ENCODE data around the gene CDH13. TPM values are rescaled to one million over a fixed set of nuclear protein-coding genes. Genes with fewer than 3 reads are reported as not detected.
A peak's percentile ranks its signal among the peaks of the same experiment; 100 is the strongest.

CDH13 gene
- total and polyA plus RNA-seq, 2 experiments from 2014 or later = 1.6 to 4.4 TPM

GRCh38 chr16:83682116-83682867 lies 1055.5 kb downstream of the CDH13 start:
- H4K20me1 ChIP-seq (replicated peaks; ENCODE audit: insufficient read depth) = no peaks in the 10 kb centered on the region
- TF ChIP-seq ZNF114 (CRISPR knock-in tag; IDR thresholded peaks at IDR 0.05) = no peak
- no peak for TF ChIP-seq EZH2phosphoT487 (IDR thresholded peaks at IDR 0.05; ENCODE audit: unreplicated experiment)
- no peak for TF ChIP-seq CTCF (conservative IDR thresholded peaks at IDR 0.05; ENCODE audit: low read depth in 2 of 2)
- no peak for TF ChIP-seq ZNF331 (CRISPR knock-in tag; IDR thresholded peaks at IDR 0.05; ENCODE audit: low read depth)
- no peak for TF ChIP-seq REST (IDR thresholded peaks at IDR 0.05; ENCODE audit: unreplicated experiment)
- TF ChIP-seq NANOG (IDR thresholded peaks at IDR 0.05; ENCODE audit: borderline replicate concordance) = no peak
- no peak for TF ChIP-seq ETS1 (IDR thresholded peaks at IDR 0.05)
- H3K9me2 ChIP-seq (ENCODE audit: insufficient read depth) = no peaks in the 10 kb centered on the region
- no peaks in the 10 kb centered on the region for H3K9me3 Mint-ChIP-seq
- no peak overlapping the region for H3K4me3 ChIP-seq
- H3K4me2 ChIP-seq = no peak overlapping the region
- no peak overlapping the region for H3K27ac Mint-ChIP-seq
- ATAC-seq (no peak; the same call in 2 of the 3 replicates), DNase-seq (ENCODE audit: low spot score) (no peak)
- H3K4me3 Mint-ChIP-seq = no peak overlapping the region
- no peaks in the 10 kb centered on the region for H3K27me3 ChIP-seq (ENCODE audit: insufficient read depth)
- H3F3A ChIP-seq (replicated peaks; ENCODE audit: low read depth) = no peaks in the 10 kb centered on the region
- H3K27me3 Mint-ChIP-seq (ENCODE audit: insufficient read depth, low read depth, poor library complexity) = peaks cover 7% of the 10 kb centered on the region
- peaks cover 19% of the 10 kb centered on the region for H3K4me1 Mint-ChIP-seq
- no peak overlapping the region for H3K27ac ChIP-seq (ENCODE audit: low read depth)
- no peaks in the 10 kb centered on the region for H3K79me2 ChIP-seq (replicated peaks; ENCODE audit: insufficient read depth)
- H3K4me1 ChIP-seq (ENCODE audit: insufficient read depth) = peaks cover 8% of the 10 kb centered on the region
- no peaks in the 10 kb centered on the region for H3K36me3 Mint-ChIP-seq (ENCODE audit: low read depth)
- no peaks in the 10 kb centered on the region for H3K36me3 ChIP-seq (ENCODE audit: insufficient read depth)
- no peak overlapping the region; the same call in 1 of the 2 replicates for H2AFZ ChIP-seq

- H3K9me3 Mint-ChIP-seq = no peaks in the 10 kb centered on the region
- DNase-seq (ENCODE audit: low spot score) = no peak
- TF ChIP-seq ZNF331 (CRISPR knock-in tag; IDR thresholded peaks at IDR 0.05; ENCODE audit: low read depth) = no peak
- Histone ChIP-seq H3K9me2 (ENCODE audit: insufficient read depth) (peaks cover 3% of the 10 kb centered on the region; the same call in 1 of the 2 replicates), H3K4me2 (no peak overlapping the region), H3K4me3 (no peak overlapping the region), H3F3A (replicated peaks; ENCODE audit: low read depth) (no peaks in the 10 kb centered on the region), H3K27ac (ENCODE audit: low read depth) (no peak overlapping the region), H3K4me1 (ENCODE audit: insufficient read depth) (peaks cover 8% of the 10 kb centered on the region), H4K20me1 (replicated peaks; ENCODE audit: insufficient read depth) (no peaks in the 10 kb centered on the region), H3K36me3 (ENCODE audit: insufficient read depth) (no peaks in the 10 kb centered on the region), H3K79me2 (replicated peaks; ENCODE audit: insufficient read depth) (no peaks in the 10 kb centered on the region), H2AFZ (no peak overlapping the region), H3K27me3 (ENCODE audit: insufficient read depth) (no peaks in the 10 kb centered on the region)
- no peak for ATAC-seq
- peaks cover 7% of the 10 kb centered on the region for H3K27me3 Mint-ChIP-seq (ENCODE audit: insufficient read depth, low read depth, poor library complexity)
- peaks cover 19% of the 10 kb centered on the region for H3K4me1 Mint-ChIP-seq
- no peaks in the 10 kb centered on the region for H3K36me3 Mint-ChIP-seq (ENCODE audit: low read depth)
- H3K27ac Mint-ChIP-seq = peak overlapping the region; percentile 14; the same call in 1 of the 2 replicates
- no peak overlapping the region for H3K4me3 Mint-ChIP-seq
These were observed 1056.1 kb downstream of the CDH13 start for GRCh38 chr16:83682868-83683235.

Data from GM23338 (cell line).